SHP77 treated with DMSO at 0.1 percent for 48 hours (cell line): ENCODE data around the gene EPB41L3.
"Not testable (repeated sequence)": the region's sequence is repeated elsewhere in the genome, so short reads cannot be mapped to it uniquely, and the experiment has no call there.

Source experiments
- DNase-seq: peaks from one replicate; lab custom pipeline; 2025; lab: John Stamatoyannopoulos, UW

EPB41L3 gene

GRCh38 chr18:5543773-5544389 lies at the start of gene EPB41L3:
Gene EPB41L3, minus strand, starts transcription at chr18:5543997. Its CDS starts 54,814 bp downstream, at chr18:5489183.
- DNase-seq, result no peak

- DNase-seq, result no peak
Measured at GRCh38 chr18:5588529-5588928, 44.7 kb upstream of the EPB41L3 start.

GRCh38 chr18:5585653-5586052 lies 41.9 kb upstream of the EPB41L3 start:
- no peak for DNase-seq

- no peak for DNase-seq
Measured at GRCh38 chr18:5584746-5585417, 41.1 kb upstream of the EPB41L3 start.

- no peak for DNase-seq
Measured at GRCh38 chr18:5582849-5583681, 39.3 kb upstream of the EPB41L3 start.

- DNase-seq, result no peak
Measured at GRCh38 chr18:5582076-5582475, 38.3 kb upstream of the EPB41L3 start.

- no peak for DNase-seq
Measured at GRCh38 chr18:5574843-5575242, 31.0 kb upstream of the EPB41L3 start.

- DNase-seq, result no peak
Measured at GRCh38 chr18:5571666-5572065, 27.9 kb upstream of the EPB41L3 start.

- DNase-seq, result not testable (repeated sequence)
Measured at GRCh38 chr18:5570613-5571012, 26.8 kb upstream of the EPB41L3 start.

- no peak for DNase-seq
Measured at GRCh38 chr18:5568416-5568815, 24.6 kb upstream of the EPB41L3 start.

GRCh38 chr18:5558851-5559250 lies 15.1 kb upstream of the EPB41L3 start:
- no peak for DNase-seq

GRCh38 chr18:5556310-5556974 lies 12.6 kb upstream of the EPB41L3 start:
- no peak for DNase-seq

- DNase-seq, result no peak
Measured at GRCh38 chr18:5554629-5555028, 10.8 kb upstream of the EPB41L3 start.

- no peak for DNase-seq
Measured at GRCh38 chr18:5546660-5547059, 2.9 kb upstream of the EPB41L3 start.

GRCh38 chr18:5543036-5543680 lies 639 bp downstream of the EPB41L3 start:
- no peak for DNase-seq

- DNase-seq, result no peak
Measured at GRCh38 chr18:5542515-5543035, 1.2 kb downstream of the EPB41L3 start.

GRCh38 chr18:5541644-5542043 lies 2.2 kb downstream of the EPB41L3 start:
- no peak for DNase-seq

- DNase-seq, result no peak
Measured at GRCh38 chr18:5539391-5539790, 4.4 kb downstream of the EPB41L3 start.

- no peak for DNase-seq
Measured at GRCh38 chr18:5538544-5538943, 5.3 kb downstream of the EPB41L3 start.

GRCh38 chr18:5537860-5538259 lies 5.9 kb downstream of the EPB41L3 start:
- DNase-seq, result no peak

GRCh38 chr18:5534845-5535244 lies 9.0 kb downstream of the EPB41L3 start:
- no peak for DNase-seq

GRCh38 chr18:5532066-5532465 lies 11.7 kb downstream of the EPB41L3 start:
- DNase-seq, result no peak
